ENCODE results near the gene PRDM16. TPM values are rescaled to one million over a fixed set of nuclear protein-coding genes. Genes with fewer than 3 reads are reported as not detected.

Gene PRDM16
- total and polyA plus RNA-seq, 2 donors (not counting 1 experiment from before 2014, with no cell fraction given) = 0.03 to 0.12 TPM

DNA sequence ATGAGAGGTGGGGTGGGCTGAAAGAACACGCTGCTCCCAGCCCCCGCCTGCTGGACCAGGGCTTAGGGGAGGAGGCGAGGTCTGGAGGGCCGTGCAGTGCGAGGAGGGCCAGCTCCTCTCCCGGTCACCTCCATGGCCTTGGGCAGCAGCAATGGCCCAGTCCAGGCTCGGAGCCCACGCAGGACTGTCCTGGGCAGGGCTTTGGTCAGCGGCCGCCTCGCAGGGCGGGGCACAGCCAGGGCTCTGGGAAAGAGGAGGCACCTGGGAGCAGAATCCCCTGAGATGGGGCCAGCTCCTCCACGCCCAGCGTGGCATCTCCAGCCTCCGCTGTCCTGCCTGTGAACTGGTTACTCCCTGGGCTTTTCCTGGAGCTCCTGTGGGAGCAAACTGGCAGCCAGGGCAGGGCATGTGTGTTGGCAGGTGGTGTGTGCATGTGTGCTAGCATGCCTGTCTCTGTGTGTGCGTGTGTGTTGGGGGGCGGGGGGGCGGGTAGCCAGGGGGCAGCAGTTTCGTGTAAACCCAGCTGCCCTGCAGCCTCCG, 412.9 kb downstream of the PRDM16 start:
- no peaks in the 10 kb centered on the region for H3K9me3 Mint-ChIP-seq (ENCODE audit: insufficient read depth)
- no peaks in the 10 kb centered on the region for H3K36me3 ChIP-seq (replicated peaks in 1 of 2; ENCODE audit: control extremely low read depth in 1 of 2, control insufficient read depth in 1 of 2, extremely low read depth in 1 of 2, insufficient read depth in 2 of 2, low read length in 1 of 2)
- no peak overlapping the region for H3K9ac ChIP-seq (ENCODE audit: low read length)
- no peak overlapping the region for H3K27ac ChIP-seq (ENCODE audit: low read length in 2 of 2)
- no peak overlapping the region for H3K4me3 Mint-ChIP-seq
- H3K79me2 ChIP-seq (ENCODE audit: control insufficient read depth, insufficient read depth, low read length) = no peaks in the 10 kb centered on the region
- intact Hi-C loops (cut with micrococcal nuclease) = no loop called here
- H3K4me3 ChIP-seq (ENCODE audit: control extremely low read depth in 1 of 5, extremely low read depth in 1 of 5, insufficient read depth in 1 of 5, low read depth in 2 of 5, low read length in 4 of 5) = no peak overlapping the region
- no peak for ATAC-seq (ENCODE audit: low read depth)
- no peaks in the 10 kb centered on the region for H3K4me1 Mint-ChIP-seq
- no peaks in the 10 kb centered on the region for H3K27me3 ChIP-seq (replicated peaks in 1 of 4; ENCODE audit: control extremely low read depth in 1 of 4, control insufficient read depth in 3 of 4, insufficient read depth in 4 of 4, low read length in 3 of 4)
- H3K4me1 ChIP-seq (ENCODE audit: control insufficient read depth in 2 of 2, insufficient read depth in 2 of 2, low read length in 2 of 2) = no peaks in the 10 kb centered on the region
- H3K9me3 ChIP-seq (ENCODE audit: control extremely low read depth in 1 of 3, control insufficient read depth in 2 of 3, insufficient read depth in 1 of 3, low read length in 2 of 3) = no peaks in the 10 kb centered on the region
- no peak overlapping the region for H2AFZ ChIP-seq (ENCODE audit: insufficient read depth, low read depth, low read length, poor library complexity, severe bottlenecking)
- no peak for DNase-seq
- H3K27me3 Mint-ChIP-seq = peaks cover 3% of the 10 kb centered on the region
- ChIA-PET CTCF (interaction anchor here (3.0 kb wide), 1 partner anchor 29 kb away, joined by 12 read pairs; no protein-coding TSS in a partner anchor), POLR2A (no interaction called here)
- H3K4me2 ChIP-seq (replicated peaks; ENCODE audit: low read depth, low read length, poor library complexity, severe bottlenecking) = no peak overlapping the region
- H3K27ac Mint-ChIP-seq = no peak overlapping the region
- H4K20me1 ChIP-seq (ENCODE audit: control insufficient read depth, insufficient read depth, low read length, poor library complexity, severe bottlenecking) = no peaks in the 10 kb centered on the region
- WGBS (ENCODE audit: insufficient coverage) = 74% methylated on average over 19 of the region's 20 CpGs
- no peak for TF ChIP-seq EZH2 (IDR thresholded peaks at IDR 0.05; ENCODE audit: borderline replicate concordance, insufficient read depth, low read depth, low read length, poor library complexity, severe bottlenecking)
- TF ChIP-seq, protein P1, sequence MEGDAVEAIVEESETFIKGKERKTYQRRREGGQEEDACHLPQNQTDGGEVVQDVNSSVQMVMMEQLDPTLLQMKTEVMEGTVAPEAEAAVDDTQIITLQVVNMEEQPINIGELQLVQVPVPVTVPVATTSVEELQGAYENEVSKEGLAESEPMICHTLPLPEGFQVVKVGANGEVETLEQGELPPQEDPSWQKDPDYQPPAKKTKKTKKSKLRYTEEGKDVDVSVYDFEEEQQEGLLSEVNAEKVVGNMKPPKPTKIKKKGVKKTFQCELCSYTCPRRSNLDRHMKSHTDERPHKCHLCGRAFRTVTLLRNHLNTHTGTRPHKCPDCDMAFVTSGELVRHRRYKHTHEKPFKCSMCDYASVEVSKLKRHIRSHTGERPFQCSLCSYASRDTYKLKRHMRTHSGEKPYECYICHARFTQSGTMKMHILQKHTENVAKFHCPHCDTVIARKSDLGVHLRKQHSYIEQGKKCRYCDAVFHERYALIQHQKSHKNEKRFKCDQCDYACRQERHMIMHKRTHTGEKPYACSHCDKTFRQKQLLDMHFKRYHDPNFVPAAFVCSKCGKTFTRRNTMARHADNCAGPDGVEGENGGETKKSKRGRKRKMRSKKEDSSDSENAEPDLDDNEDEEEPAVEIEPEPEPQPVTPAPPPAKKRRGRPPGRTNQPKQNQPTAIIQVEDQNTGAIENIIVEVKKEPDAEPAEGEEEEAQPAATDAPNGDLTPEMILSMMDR (IDR thresholded peaks at IDR 0.05) = no peak

- no peak overlapping the region for H3K27ac Mint-ChIP-seq
- H3K4me1 Mint-ChIP-seq = no peaks in the 10 kb centered on the region
- H3K4me1 ChIP-seq (ENCODE audit: control insufficient read depth in 2 of 2, insufficient read depth in 2 of 2, low read length in 2 of 2) = no peaks in the 10 kb centered on the region
- H3K79me2 ChIP-seq (ENCODE audit: control insufficient read depth, insufficient read depth, low read length) = no peaks in the 10 kb centered on the region
- no peak overlapping the region for H3K4me2 ChIP-seq (replicated peaks; ENCODE audit: low read depth, low read length, poor library complexity, severe bottlenecking)
- no peaks in the 10 kb centered on the region for H3K9me3 ChIP-seq (ENCODE audit: control extremely low read depth in 1 of 3, control insufficient read depth in 2 of 3, insufficient read depth in 1 of 3, low read length in 2 of 3)
- no peaks in the 10 kb centered on the region for H3K27me3 ChIP-seq (replicated peaks in 1 of 4; ENCODE audit: control extremely low read depth in 1 of 4, control insufficient read depth in 3 of 4, insufficient read depth in 4 of 4, low read length in 3 of 4)
- TF ChIP-seq, protein P1 (IDR thresholded peaks at IDR 0.05) = no peak
- no peak overlapping the region for H2AFZ ChIP-seq (ENCODE audit: insufficient read depth, low read depth, low read length, poor library complexity, severe bottlenecking)
- no peaks in the 10 kb centered on the region for H3K36me3 ChIP-seq (replicated peaks in 1 of 2; ENCODE audit: control extremely low read depth in 1 of 2, control insufficient read depth in 1 of 2, extremely low read depth in 1 of 2, insufficient read depth in 2 of 2, low read length in 1 of 2)
- H3K4me3 ChIP-seq (ENCODE audit: control extremely low read depth in 1 of 5, extremely low read depth in 1 of 5, insufficient read depth in 1 of 5, low read depth in 2 of 5, low read length in 4 of 5) = no peak overlapping the region
- DNase-seq (no peak), ATAC-seq (ENCODE audit: low read depth) (peak; percentile 40)
- H4K20me1 ChIP-seq (ENCODE audit: control insufficient read depth, insufficient read depth, low read length, poor library complexity, severe bottlenecking) = no peaks in the 10 kb centered on the region
- H3K27ac ChIP-seq (ENCODE audit: low read length in 2 of 2) = no peak overlapping the region
- H3K9me3 Mint-ChIP-seq (ENCODE audit: insufficient read depth) = no peaks in the 10 kb centered on the region
- WGBS (ENCODE audit: insufficient coverage) = 46% methylated on average over 18 of the region's 18 CpGs
- H3K4me3 Mint-ChIP-seq = no peak overlapping the region
- POLR2A ChIA-PET = no interaction called here
- CTCF ChIA-PET = interaction anchor here (3.0 kb wide), 1 partner anchor 29 kb away, joined by 12 read pairs; no protein-coding TSS in a partner anchor
- H3K9ac ChIP-seq (ENCODE audit: low read length) = no peak overlapping the region
- intact Hi-C loops (cut with micrococcal nuclease) = no loop called here
- H3K27me3 Mint-ChIP-seq = peaks cover 3% of the 10 kb centered on the region
These were observed 413.4 kb downstream of the PRDM16 start for GRCh38 chr1:3482378-3482849.
